ENCODE measurements around the gene CHCHD5. TPM values are rescaled to one million over a fixed set of nuclear protein-coding genes. Genes with fewer than 3 reads are reported as not detected.
"Not testable (repeated sequence)": the region's sequence is repeated elsewhere in the genome, so short reads cannot be mapped to it uniquely, and the experiment has no call there.

CHCHD5 gene
- total RNA-seq, 1 donor from 2014 or later: 31.4 TPM

GRCh38 chr2:112548980-112549379, 35.4 kb upstream of the CHCHD5 start:
- no peak for TF ChIP-seq CTCF (IDR thresholded peaks at IDR 0.05)
- Mint-ChIP-seq H3K36me3 (ENCODE audit: unreplicated experiment) (peaks cover 48% of the 10 kb centered on the region), H3K27ac (ENCODE audit: unreplicated experiment) (no peak overlapping the region), H3K9me3 (ENCODE audit: unreplicated experiment) (no peaks in the 10 kb centered on the region), H3K4me3 (ENCODE audit: unreplicated experiment) (no peak overlapping the region), H3K27me3 (ENCODE audit: unreplicated experiment) (no peaks in the 10 kb centered on the region), H3K4me1 (ENCODE audit: unreplicated experiment) (no peaks in the 10 kb centered on the region)
- DNase-seq (ENCODE audit: extremely low spot score, unreplicated experiment): no peak

- DNase-seq (ENCODE audit: extremely low spot score, unreplicated experiment): no peak
- Mint-ChIP-seq H3K27me3 (ENCODE audit: unreplicated experiment) (no peaks in the 10 kb centered on the region), H3K4me3 (ENCODE audit: unreplicated experiment) (no peak overlapping the region), H3K4me1 (ENCODE audit: unreplicated experiment) (no peaks in the 10 kb centered on the region), H3K36me3 (ENCODE audit: unreplicated experiment) (peaks cover 60% of the 10 kb centered on the region), H3K9me3 (ENCODE audit: unreplicated experiment) (peaks cover 4% of the 10 kb centered on the region), H3K27ac (ENCODE audit: unreplicated experiment) (no peak overlapping the region)
- TF ChIP-seq CTCF (IDR thresholded peaks at IDR 0.05): no peak
Observed at GRCh38 chr2:112566104-112566503, 18.3 kb upstream of the CHCHD5 start.

DNA sequence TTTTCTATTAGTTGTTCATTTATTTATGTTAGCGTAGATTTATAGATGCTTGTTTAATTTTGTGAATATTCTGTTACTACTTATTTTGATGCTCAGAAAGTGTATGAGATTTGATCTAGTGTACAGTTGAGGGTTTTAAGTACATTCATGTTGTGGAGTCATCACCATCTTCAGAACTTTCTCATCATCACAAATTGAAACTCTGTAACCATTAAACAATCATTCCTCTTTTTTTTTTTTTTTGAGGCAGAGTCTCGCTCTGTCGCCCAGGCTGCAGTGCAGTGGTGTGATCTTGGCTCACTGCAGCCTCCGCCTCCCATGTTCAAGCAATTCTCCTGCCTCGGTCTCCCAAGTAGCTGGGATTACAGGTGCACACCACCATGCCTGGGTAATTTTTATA, 17.9 kb upstream of the CHCHD5 start:
- H3K27me3 Mint-ChIP-seq (ENCODE audit: unreplicated experiment); H3K4me1 Mint-ChIP-seq (ENCODE audit: unreplicated experiment); DNase-seq (ENCODE audit: extremely low spot score, unreplicated experiment); H3K9me3 Mint-ChIP-seq (ENCODE audit: unreplicated experiment); H3K4me3 Mint-ChIP-seq (ENCODE audit: unreplicated experiment); H3K27ac Mint-ChIP-seq (ENCODE audit: unreplicated experiment): not testable (repeated sequence)
- peaks cover 62% of the 10 kb centered on the region for H3K36me3 Mint-ChIP-seq (ENCODE audit: unreplicated experiment)

GRCh38 chr2:112572005-112572404, 12.4 kb upstream of the CHCHD5 start:
- H3K27ac Mint-ChIP-seq (ENCODE audit: unreplicated experiment): no peak overlapping the region
- no peaks in the 10 kb centered on the region for H3K27me3 Mint-ChIP-seq (ENCODE audit: unreplicated experiment)
- H3K9me3 Mint-ChIP-seq (ENCODE audit: unreplicated experiment): peaks cover 4% of the 10 kb centered on the region
- DNase-seq (ENCODE audit: extremely low spot score, unreplicated experiment): no peak
- no peak for TF ChIP-seq CTCF (IDR thresholded peaks at IDR 0.05)
- no peaks in the 10 kb centered on the region for H3K4me1 Mint-ChIP-seq (ENCODE audit: unreplicated experiment)
- no peak overlapping the region for H3K4me3 Mint-ChIP-seq (ENCODE audit: unreplicated experiment)
- H3K36me3 Mint-ChIP-seq (ENCODE audit: unreplicated experiment): peaks cover 64% of the 10 kb centered on the region

DNA sequence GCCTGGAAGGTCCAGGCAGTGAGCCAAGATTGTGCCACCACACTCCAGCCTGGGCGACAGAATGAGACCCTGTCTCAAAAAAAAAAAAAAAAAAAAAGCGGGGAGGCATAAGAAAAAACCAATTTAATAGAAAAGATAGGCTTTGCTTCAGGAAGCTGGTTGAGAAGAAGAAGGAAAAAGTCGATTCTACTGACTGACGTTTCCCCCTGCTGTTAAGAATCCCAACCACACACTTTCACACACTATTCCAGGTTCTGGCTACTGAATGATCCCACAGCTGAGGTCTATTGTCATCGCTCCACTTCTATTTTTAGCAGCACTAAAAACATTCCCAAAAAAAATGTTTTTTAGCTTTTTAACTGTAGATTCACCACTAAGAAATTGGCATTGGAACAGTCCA, 6.7 kb upstream of the CHCHD5 start:
- TF ChIP-seq CTCF (IDR thresholded peaks at IDR 0.05): peak; percentile 37
- Mint-ChIP-seq H3K27me3 (ENCODE audit: unreplicated experiment) (no peaks in the 10 kb centered on the region), H3K4me1 (ENCODE audit: unreplicated experiment) (peaks cover 13% of the 10 kb centered on the region), H3K36me3 (ENCODE audit: unreplicated experiment) (peaks cover 17% of the 10 kb centered on the region), H3K4me3 (ENCODE audit: unreplicated experiment) (no peak overlapping the region), H3K9me3 (ENCODE audit: unreplicated experiment) (no peaks in the 10 kb centered on the region), H3K27ac (ENCODE audit: unreplicated experiment) (no peak overlapping the region)
- DNase-seq (ENCODE audit: extremely low spot score, unreplicated experiment): no peak

DNA sequence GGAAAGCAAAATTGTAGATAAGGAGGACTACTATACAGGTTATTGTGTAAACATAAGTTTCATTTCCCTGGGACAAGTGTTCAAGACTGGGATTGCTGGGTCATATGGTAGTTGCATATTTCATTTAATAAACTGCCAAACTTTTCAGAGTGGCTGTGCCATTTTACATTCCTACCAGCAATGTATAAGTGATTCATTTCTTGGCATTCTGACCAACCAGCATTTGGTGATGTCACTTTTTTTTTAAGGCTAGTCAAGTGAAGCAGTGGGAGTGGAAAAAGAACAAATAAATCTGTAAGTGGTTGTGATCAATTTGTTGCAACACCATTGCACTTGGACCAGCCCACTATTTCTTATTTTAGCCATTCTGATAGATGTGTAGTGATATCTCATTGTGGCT, 5.2 kb upstream of the CHCHD5 start:
- Mint-ChIP-seq H3K4me3 (ENCODE audit: unreplicated experiment) (no peak overlapping the region), H3K27me3 (ENCODE audit: unreplicated experiment) (no peaks in the 10 kb centered on the region), H3K9me3 (ENCODE audit: unreplicated experiment) (no peaks in the 10 kb centered on the region), H3K4me1 (ENCODE audit: unreplicated experiment) (peaks cover 21% of the 10 kb centered on the region), H3K27ac (ENCODE audit: unreplicated experiment) (no peak overlapping the region), H3K36me3 (ENCODE audit: unreplicated experiment) (peaks cover 16% of the 10 kb centered on the region)
- TF ChIP-seq CTCF (IDR thresholded peaks at IDR 0.05): no peak
- DNase-seq (ENCODE audit: extremely low spot score, unreplicated experiment): no peak
